HEK293 (cell line): ENCODE data around the gene DUSP10.

Experiments used
- CTCF ChIA-PET: fragments of 350-600 bp; formaldehyde crosslinking; extraction: SDS; loops from one replicate; lab custom pipeline; 2021; ENCODE audit warnings: antibody characterized with exemption; lab: Yijun Ruan, JAX
- POLR2A ChIA-PET: fragments of 300-600 bp; formaldehyde crosslinking; extraction: SDS; loops from one replicate; lab custom pipeline; 2020; ENCODE audit warnings: antibody characterized with exemption, inconsistent platforms; lab: Yijun Ruan, JAX
- H3K27ac ChIP-seq: fragments of 200-500 bp; sonication (Bioruptor generic); 2 replicates; pipeline ENCODE4 v1.5.1; 2014; ENCODE audit warnings: low read depth, low read length, control low read depth, inconsistent platforms; ENCODE audit errors: extremely low read depth
- H3K36me3 ChIP-seq, 2 experiments: fragments of 200-500 bp in 1 of 2; sonication (Bioruptor generic) in 1 of 2; 1 replicate in 1 of 2; 2 replicates in 1 of 2; pipeline ENCODE4 v1.5.1; 2014 to 2017; ENCODE audit warnings: inconsistent platforms in 2 of 2, low read length in 2 of 2; ENCODE audit not compliant: control insufficient read depth in 2 of 2, insufficient read depth in 1 of 2
- H3K4me1 ChIP-seq: fragments of 200-500 bp; sonication (Bioruptor generic); 2 replicates; pipeline ENCODE4 v1.5.1; 2014; ENCODE audit warnings: mild to moderate bottlenecking, low read length, inconsistent platforms; ENCODE audit not compliant: control insufficient read depth, insufficient read depth
- H3K4me3 ChIP-seq: 2 replicates; pipeline ENCODE4 v1.5.1; 2011; ENCODE audit warnings: low read depth, mild to moderate bottlenecking, control low read depth, low read length, moderate library complexity
- H3K9me3 ChIP-seq: fragments of 200-500 bp; sonication (Bioruptor generic); 2 replicates; pipeline ENCODE4 v1.5.1; 2014; ENCODE audit warnings: low read depth, low read length, inconsistent platforms; ENCODE audit not compliant: control insufficient read depth, insufficient read depth
- KLF10 ChIP-seq: fragments of 450-650 bp; IDR thresholded peaks from 2 replicates; pipeline ENCODE4 v1.5.1; 2018; ENCODE audit warnings: missing biosample characterization, mild to moderate bottlenecking, missing genetic modification characterization
- OVOL3 ChIP-seq: fragments of 450-650 bp; formaldehyde crosslinking; IDR thresholded peaks from 2 replicates; pipeline ENCODE4 v1.5.1; 2016; ENCODE audit warnings: missing biosample characterization, missing genetic modification characterization
- ZEB2 ChIP-seq: fragments of 450-650 bp; formaldehyde crosslinking; IDR thresholded peaks from 2 replicates; pipeline ENCODE4 v1.5.1; 2016; ENCODE audit warnings: missing biosample characterization, missing genetic modification characterization
- ZNF140 ChIP-seq: fragments of 450-650 bp; formaldehyde crosslinking; IDR thresholded peaks from 2 replicates; pipeline ENCODE4 v1.5.1; 2016; ENCODE audit warnings: missing biosample characterization, missing genetic modification characterization
- ZNF174 ChIP-seq: fragments of 450-650 bp; formaldehyde crosslinking; IDR thresholded peaks from 2 replicates; pipeline ENCODE4 v1.5.0; 2017; ENCODE audit warnings: missing biosample characterization, mild to moderate bottlenecking, missing genetic modification characterization
- ZNF394 ChIP-seq: fragments of 450-650 bp; formaldehyde crosslinking; IDR thresholded peaks from 2 replicates; pipeline ENCODE4 v1.5.1; 2016; ENCODE audit warnings: missing biosample characterization, missing genetic modification characterization, mild to moderate bottlenecking, moderate library complexity, borderline replicate concordance
- ZNF560 ChIP-seq: fragments of 450-650 bp; formaldehyde crosslinking; IDR thresholded peaks from 2 replicates; pipeline ENCODE4 v1.5.1; 2017; ENCODE audit warnings: missing biosample characterization, missing genetic modification characterization, borderline replicate concordance
- ZNF585B ChIP-seq: fragments of 450-650 bp; formaldehyde crosslinking; IDR thresholded peaks from 2 replicates; pipeline ENCODE4 v1.5.1; 2016; ENCODE audit warnings: missing biosample characterization, missing genetic modification characterization
- ZNF623 ChIP-seq: fragments of 450-650 bp; formaldehyde crosslinking; IDR thresholded peaks from 2 replicates; pipeline ENCODE4 v1.5.1; 2016; ENCODE audit warnings: missing biosample characterization, missing genetic modification characterization
- ZNF664 ChIP-seq: fragments of 450-650 bp; formaldehyde crosslinking; IDR thresholded peaks from 2 replicates; pipeline ENCODE4 v1.5.1; 2016; ENCODE audit warnings: missing biosample characterization, missing genetic modification characterization
- ZNF76 ChIP-seq: fragments of 450-650 bp; formaldehyde crosslinking; IDR thresholded peaks from 2 replicates; pipeline ENCODE4; 2016; ENCODE audit warnings: low read depth, missing biosample characterization, missing genetic modification characterization, borderline replicate concordance
- TF ChIP-seq, protein P1 (sequence below): fragments of 450-650 bp; formaldehyde crosslinking; IDR thresholded peaks from 2 replicates; pipeline ENCODE4 v1.5.1; 2016; ENCODE audit warnings: missing biosample characterization, missing genetic modification characterization, borderline replicate concordance
- TF ChIP-seq, protein P2 (sequence below): fragments of 450-650 bp; formaldehyde crosslinking; IDR thresholded peaks from 2 replicates; pipeline ENCODE4 v1.5.1; 2016; ENCODE audit warnings: missing biosample characterization, missing genetic modification characterization
- TF ChIP-seq, protein P3 (sequence below): fragments of 450-650 bp; formaldehyde crosslinking; IDR thresholded peaks from 2 replicates; pipeline ENCODE4 v1.5.1; 2016; ENCODE audit warnings: missing biosample characterization, missing genetic modification characterization
- TF ChIP-seq, protein P4 (sequence below): fragments of 450-650 bp; formaldehyde crosslinking; IDR thresholded peaks from 2 replicates; pipeline ENCODE4 v1.5.1; 2017; ENCODE audit warnings: missing biosample characterization, missing genetic modification characterization
- TF ChIP-seq, protein P5 (sequence below): fragments of 450-650 bp; formaldehyde crosslinking; IDR thresholded peaks from 2 replicates; pipeline ENCODE4 v1.5.1; 2016; ENCODE audit warnings: missing biosample characterization, missing genetic modification characterization

The DUSP10 gene

DNA sequence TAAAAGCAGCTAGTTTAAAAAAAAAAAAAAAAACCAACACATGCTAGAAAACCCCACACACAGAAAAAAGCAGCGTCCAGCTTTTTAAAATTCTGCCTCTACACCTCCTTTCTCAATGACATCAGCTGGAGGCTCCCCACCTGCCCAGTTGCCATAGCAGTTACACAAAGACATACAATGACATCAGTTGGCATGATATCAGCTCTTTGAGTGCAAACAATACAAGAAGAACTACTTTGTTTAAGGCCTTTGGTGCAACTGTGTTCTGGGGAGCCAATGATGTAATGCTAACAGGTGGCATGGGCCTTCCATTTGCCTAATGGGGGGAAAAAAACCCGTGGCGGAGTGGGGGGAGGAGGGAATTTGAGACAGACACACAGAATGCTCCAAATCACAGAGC is 32.9 kb downstream of the DUSP10 start (continued):
- TF ChIP-seq, protein P1, sequence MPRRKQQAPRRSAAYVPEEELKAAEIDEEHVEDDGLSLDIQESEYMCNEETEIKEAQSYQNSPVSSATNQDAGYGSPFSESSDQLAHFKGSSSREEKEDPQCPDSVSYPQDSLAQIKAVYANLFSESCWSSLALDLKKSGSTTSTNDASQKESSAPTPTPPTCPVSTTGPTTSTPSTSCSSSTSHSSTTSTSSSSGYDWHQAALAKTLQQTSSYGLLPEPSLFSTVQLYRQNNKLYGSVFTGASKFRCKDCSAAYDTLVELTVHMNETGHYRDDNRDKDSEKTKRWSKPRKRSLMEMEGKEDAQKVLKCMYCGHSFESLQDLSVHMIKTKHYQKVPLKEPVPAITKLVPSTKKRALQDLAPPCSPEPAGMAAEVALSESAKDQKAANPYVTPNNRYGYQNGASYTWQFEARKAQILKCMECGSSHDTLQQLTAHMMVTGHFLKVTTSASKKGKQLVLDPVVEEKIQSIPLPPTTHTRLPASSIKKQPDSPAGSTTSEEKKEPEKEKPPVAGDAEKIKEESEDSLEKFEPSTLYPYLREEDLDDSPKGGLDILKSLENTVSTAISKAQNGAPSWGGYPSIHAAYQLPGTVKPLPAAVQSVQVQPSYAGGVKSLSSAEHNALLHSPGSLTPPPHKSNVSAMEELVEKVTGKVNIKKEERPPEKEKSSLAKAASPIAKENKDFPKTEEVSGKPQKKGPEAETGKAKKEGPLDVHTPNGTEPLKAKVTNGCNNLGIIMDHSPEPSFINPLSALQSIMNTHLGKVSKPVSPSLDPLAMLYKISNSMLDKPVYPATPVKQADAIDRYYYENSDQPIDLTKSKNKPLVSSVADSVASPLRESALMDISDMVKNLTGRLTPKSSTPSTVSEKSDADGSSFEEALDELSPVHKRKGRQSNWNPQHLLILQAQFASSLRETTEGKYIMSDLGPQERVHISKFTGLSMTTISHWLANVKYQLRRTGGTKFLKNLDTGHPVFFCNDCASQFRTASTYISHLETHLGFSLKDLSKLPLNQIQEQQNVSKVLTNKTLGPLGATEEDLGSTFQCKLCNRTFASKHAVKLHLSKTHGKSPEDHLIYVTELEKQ (tag by site-specific recombination), result 0 out of 2 replicates have a peak, but pooled peaks have one; percentile 34
- TF ChIP-seq KLF10 (tag by site-specific recombination), result 0 out of 2 replicates have a peak, but pooled peaks have one; percentile 40
- TF ChIP-seq ZNF585B (tag by site-specific recombination), result no peak
- TF ChIP-seq, protein P2, sequence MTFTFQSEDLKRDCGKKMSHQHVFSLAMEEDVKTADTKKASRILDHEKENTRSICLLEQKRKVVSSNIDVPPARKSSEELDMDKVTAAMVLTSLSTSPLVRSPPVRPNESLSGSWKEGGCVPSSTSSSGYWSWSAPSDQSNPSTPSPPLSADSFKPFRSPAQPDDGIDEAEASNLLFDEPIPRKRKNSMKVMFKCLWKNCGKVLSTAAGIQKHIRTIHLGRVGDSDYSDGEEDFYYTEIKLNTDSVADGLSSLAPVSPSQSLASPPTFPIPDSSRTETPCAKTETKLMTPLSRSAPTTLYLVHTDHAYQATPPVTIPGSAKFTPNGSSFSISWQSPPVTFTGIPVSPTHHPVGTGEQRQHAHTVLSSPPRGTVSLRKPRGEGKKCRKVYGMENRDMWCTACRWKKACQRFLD (tag by site-specific recombination), result no peak
- TF ChIP-seq ZNF174, result no peak
- peak; percentile 65; the same call in 1 of the 2 replicates for TF ChIP-seq ZNF394 (tag by site-specific recombination)
- TF ChIP-seq ZEB2 (tag by site-specific recombination), result peak; percentile 87
- TF ChIP-seq, protein P3, sequence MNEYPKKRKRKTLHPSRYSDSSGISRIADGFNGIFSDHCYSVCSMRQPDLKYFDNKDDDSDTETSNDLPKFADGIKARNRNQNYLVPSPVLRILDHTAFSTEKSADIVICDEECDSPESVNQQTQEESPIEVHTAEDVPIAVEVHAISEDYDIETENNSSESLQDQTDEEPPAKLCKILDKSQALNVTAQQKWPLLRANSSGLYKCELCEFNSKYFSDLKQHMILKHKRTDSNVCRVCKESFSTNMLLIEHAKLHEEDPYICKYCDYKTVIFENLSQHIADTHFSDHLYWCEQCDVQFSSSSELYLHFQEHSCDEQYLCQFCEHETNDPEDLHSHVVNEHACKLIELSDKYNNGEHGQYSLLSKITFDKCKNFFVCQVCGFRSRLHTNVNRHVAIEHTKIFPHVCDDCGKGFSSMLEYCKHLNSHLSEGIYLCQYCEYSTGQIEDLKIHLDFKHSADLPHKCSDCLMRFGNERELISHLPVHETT (tag by site-specific recombination), result peak; percentile 82; the same call in 1 of the 2 replicates

DNA sequence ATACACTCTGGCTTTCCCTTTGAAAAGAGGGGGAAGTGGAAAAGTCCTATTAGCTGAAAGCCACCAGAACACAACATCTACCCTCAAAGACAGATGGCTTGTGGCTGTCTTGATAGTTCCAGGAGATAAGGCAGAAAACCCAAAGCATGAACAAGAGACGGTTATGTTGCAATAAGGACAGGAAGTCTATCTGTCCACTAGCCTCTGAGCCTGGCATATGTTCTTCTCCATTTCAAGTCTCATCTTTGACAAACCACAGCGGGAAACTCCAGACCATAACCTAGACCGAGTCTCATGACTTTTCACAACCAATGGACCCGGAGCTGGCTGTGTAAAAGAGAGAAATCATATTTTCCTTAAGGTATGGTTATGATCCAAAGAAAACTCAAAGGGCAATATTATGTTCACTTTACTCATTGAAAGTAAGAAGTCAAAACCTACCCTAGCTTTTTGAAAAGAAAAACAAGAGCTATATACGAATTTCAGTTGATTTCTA is 33.8 kb downstream of the DUSP10 start:
- no peak overlapping the region for H3K27ac ChIP-seq
- CTCF ChIA-PET, result interaction anchor here (1.2 to 1.6 kb wide), 2 partner anchors 34 to 747 kb away, joined by 3 read pairs; no protein-coding TSS in a partner anchor
- H3K9me3 ChIP-seq, result no peaks in the 10 kb centered on the region
- H3K36me3 ChIP-seq, result peaks cover 0 to 20% of the 10 kb centered on the region in 2 experiments; a peak in 1 of 3 replicates
- no peak overlapping the region for H3K4me3 ChIP-seq
- no peak for TF ChIP-seq ZNF664 (tag by site-specific recombination)
- TF ChIP-seq, protein P4, sequence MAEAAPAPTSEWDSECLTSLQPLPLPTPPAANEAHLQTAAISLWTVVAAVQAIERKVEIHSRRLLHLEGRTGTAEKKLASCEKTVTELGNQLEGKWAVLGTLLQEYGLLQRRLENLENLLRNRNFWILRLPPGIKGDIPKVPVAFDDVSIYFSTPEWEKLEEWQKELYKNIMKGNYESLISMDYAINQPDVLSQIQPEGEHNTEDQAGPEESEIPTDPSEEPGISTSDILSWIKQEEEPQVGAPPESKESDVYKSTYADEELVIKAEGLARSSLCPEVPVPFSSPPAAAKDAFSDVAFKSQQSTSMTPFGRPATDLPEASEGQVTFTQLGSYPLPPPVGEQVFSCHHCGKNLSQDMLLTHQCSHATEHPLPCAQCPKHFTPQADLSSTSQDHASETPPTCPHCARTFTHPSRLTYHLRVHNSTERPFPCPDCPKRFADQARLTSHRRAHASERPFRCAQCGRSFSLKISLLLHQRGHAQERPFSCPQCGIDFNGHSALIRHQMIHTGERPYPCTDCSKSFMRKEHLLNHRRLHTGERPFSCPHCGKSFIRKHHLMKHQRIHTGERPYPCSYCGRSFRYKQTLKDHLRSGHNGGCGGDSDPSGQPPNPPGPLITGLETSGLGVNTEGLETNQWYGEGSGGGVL (tag by site-specific recombination), result no peak
- POLR2A ChIA-PET, result interaction anchor here (1.9 to 3.4 kb wide), 2 partner anchors 10 to 33 kb away, joined by 6 to 15 read pairs; partner anchors contain the start of gene DUSP10
- peaks cover 2% of the 10 kb centered on the region; the same call in 1 of the 2 replicates for H3K4me1 ChIP-seq

DNA sequence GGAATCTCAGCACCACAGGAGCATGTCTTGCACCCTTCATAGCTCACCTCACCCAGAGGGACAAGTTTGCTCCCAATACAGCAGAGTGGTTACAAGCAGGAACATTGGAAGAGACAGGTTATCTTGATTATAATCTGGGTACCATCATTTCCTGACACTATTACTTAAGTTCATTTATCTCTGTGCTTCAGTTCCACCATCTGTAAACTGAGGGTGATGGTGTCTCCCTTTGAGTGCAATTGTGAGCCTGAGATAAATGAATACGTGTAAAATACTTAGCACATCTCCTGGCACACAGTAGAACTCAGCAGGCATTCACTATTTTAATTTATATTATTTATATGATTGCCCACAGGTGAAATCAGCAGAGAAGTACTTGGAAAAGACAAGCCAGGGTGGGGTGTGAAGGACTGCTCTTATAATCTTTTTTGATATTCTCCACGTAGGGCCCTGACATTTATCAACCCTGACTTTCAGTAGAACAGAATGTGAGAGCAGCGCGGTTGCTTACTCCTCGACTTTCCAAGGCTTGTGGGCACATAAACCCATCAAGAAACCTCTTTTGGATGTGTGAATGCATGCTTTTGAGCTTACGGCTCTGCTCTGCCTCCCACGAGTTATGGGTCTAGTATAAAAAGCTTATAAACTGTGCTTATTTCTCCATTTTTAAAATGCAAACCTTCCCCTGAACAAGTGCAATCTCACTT is 34.9 kb downstream of the DUSP10 start:
- Histone ChIP-seq H3K27ac (no peak overlapping the region), H3K9me3 (no peaks in the 10 kb centered on the region), H3K36me3 (peaks cover 0 to 30% of the 10 kb centered on the region in 2 experiments; a peak in 1 of 3 replicates), H3K4me3 (no peak overlapping the region), H3K4me1 (peaks cover 2% of the 10 kb centered on the region; the same call in 1 of the 2 replicates)
- CTCF ChIA-PET, result interaction anchor here (0.6 kb wide), 1 partner anchor 163 kb away, joined by 3 read pairs; no protein-coding TSS in a partner anchor
- POLR2A ChIA-PET, result interaction anchor here (1.9 to 3.4 kb wide), 2 partner anchors 11 to 34 kb away, joined by 6 to 15 read pairs; partner anchors contain the start of gene DUSP10
- TF ChIP-seq, protein P5, sequence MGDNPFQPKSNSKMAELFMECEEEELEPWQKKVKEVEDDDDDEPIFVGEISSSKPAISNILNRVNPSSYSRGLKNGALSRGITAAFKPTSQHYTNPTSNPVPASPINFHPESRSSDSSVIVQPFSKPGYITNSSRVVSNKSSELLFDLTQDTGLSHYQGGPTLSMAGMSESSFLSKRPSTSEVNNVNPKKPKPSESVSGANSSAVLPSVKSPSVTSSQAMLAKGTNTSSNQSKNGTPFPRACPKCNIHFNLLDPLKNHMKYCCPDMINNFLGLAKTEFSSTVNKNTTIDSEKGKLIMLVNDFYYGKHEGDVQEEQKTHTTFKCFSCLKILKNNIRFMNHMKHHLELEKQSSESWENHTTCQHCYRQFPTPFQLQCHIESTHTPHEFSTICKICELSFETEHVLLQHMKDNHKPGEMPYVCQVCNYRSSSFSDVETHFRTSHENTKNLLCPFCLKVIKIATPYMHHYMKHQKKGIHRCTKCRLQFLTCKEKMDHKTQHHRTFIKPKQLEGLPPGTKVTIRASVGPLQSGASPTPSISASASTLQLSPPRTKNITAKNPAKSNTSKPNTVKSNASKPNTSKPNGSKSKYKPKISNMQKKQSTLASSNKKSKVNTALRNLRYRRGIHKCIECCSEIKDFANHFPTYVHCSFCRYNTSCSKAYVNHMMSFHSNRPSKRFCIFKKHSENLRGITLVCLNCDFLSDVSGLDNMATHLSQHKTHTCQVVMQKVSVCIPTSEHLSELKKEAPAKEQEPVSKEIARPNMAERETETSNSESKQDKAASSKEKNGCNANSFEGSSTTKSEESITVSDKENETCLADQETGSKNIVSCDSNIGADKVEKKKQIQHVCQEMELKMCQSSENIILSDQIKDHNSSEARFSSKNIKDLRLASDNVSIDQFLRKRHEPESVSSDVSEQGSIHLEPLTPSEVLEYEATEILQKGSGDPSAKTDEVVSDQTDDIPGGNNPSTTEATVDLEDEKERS (tag by site-specific recombination), result no peak
- TF ChIP-seq ZNF140 (tag by site-specific recombination) (no peak), OVOL3 (tag by site-specific recombination) (no peak), ZNF623 (tag by site-specific recombination) (no peak), ZNF560 (tag by site-specific recombination) (no peak), ZNF76 (tag by site-specific recombination) (no peak)
